Measurements from ENCODE around the gene SQOR. TPM values are rescaled to one million over a fixed set of nuclear protein-coding genes. Genes with fewer than 3 reads are reported as not detected.

Gene SQOR
- total RNA-seq (2021; ENCODE audit: unreplicated experiment) (17.6 TPM), Bru-seq, nascent RNA (percentile 43 among the genes with signal in this experiment), BruChase-seq, experiment 1, labeled RNA remaining after a 6-hour chase (percentile 44 among the genes with signal in this experiment), BruChase-seq, experiment 2, labeled RNA remaining after a 2-hour chase (percentile 36 among the genes with signal in this experiment)
- 17.7 and 20.7 TPM in 2 replicates for polyA plus RNA-seq (2012)
- long read RNA-seq, transcript SQOR-201 (10 exons, 2,003 nt): major isoform, 24 of 31 reads
- long read RNA-seq, partial matches to known transcripts: 3 of 31 reads
- long read RNA-seq, other reads (novel, unspliced or antisense): 4 of 31 reads

- H2AFZ ChIP-seq (ENCODE audit: low read depth, low read length, poor library complexity, severe bottlenecking): peak within 1 kb of the TSS; percentile 77
- no peaks in the 10 kb centered on the region for H3K9me3 ChIP-seq (ENCODE audit: control insufficient read depth in 1 of 2, insufficient read depth in 1 of 2, low read depth in 1 of 2, low read length in 2 of 2)
- H3K9me2 ChIP-seq (ENCODE audit: insufficient read depth): no peaks in the 10 kb centered on the region
- ChIA-PET POLR2A (no interaction called here), CTCF (interaction anchor here (0.7 to 2.4 kb wide), 6 partner anchors 14 to 177 kb away, joined by 3 to 8 read pairs (median 3); no protein-coding TSS in a partner anchor), RAD21 (ENCODE audit: low non-redundant PET in 1 of 2, low total read pairs in 2 of 2, uncharacterized antibody in 2 of 2, unreplicated experiment in 2 of 2) (no interaction called here)
- H3K79me2 ChIP-seq (ENCODE audit: insufficient read depth, low read length): no peaks in the 10 kb centered on the region
- H3K27ac ChIP-seq (ENCODE audit: low read depth, low read length): peak within 1 kb of the TSS; percentile 95
- H3K27me3 ChIP-seq (ENCODE audit: insufficient read depth, low read length): no peaks in the 10 kb centered on the region
- ATAC-seq (peak; percentile 83), DNase-seq (ENCODE audit: low read depth, low spot score) (peak; percentile 73)
- peak within 1 kb of the TSS; percentile 97 for H3K4me2 ChIP-seq (ENCODE audit: low read length)
- no peak for TF ChIP-seq EZH2 (IDR thresholded peaks at IDR 0.05)
- TF ChIP-seq ELF1 (IDR thresholded peaks at IDR 0.05; ENCODE audit: borderline replicate concordance, low read depth): peak; percentile 49
- peak; percentile 53 for TF ChIP-seq TCF7L2 (IDR thresholded peaks at IDR 0.05; ENCODE audit: borderline replicate concordance, extremely low read depth, insufficient read depth, insufficient read length)
- TF ChIP-seq POLR2AphosphoS5 (IDR thresholded peaks at IDR 0.05; ENCODE audit: low read depth, low read length): peak; percentile 85
- TF ChIP-seq MAX (IDR thresholded peaks at IDR 0.05): peak; percentile 44; the same call in 1 of the 2 replicates
- no peak; the same call in 1 of the 2 replicates for TF ChIP-seq FOSL1 (IDR thresholded peaks at IDR 0.05; ENCODE audit: low read depth)
- TF ChIP-seq ZFX (IDR thresholded peaks at IDR 0.05): 0 out of 2 replicates have a peak, but pooled peaks have one; percentile 35
- TF ChIP-seq CBX3 (IDR thresholded peaks at IDR 0.05; ENCODE audit: low read depth): peak; percentile 83
- peak; percentile 63 for TF ChIP-seq SIN3A (IDR thresholded peaks at IDR 0.05; ENCODE audit: low read depth)
- TF ChIP-seq JUND (IDR thresholded peaks at IDR 0.05): no peak
- peak; percentile 82 for TF ChIP-seq EGR1 (IDR thresholded peaks at IDR 0.05; ENCODE audit: low read depth)
- TF ChIP-seq CEBPB (IDR thresholded peaks at IDR 0.05; ENCODE audit: low read depth): peak; percentile 78
- TF ChIP-seq POLR2A (IDR thresholded peaks at IDR 0.05; ENCODE audit: borderline replicate concordance, extremely low read depth, insufficient read depth, insufficient read length): peak; percentile 28
- TSS peak; percentile 78 for BruUV-seq (replicated peaks)
- H3K4me1 ChIP-seq (ENCODE audit: control insufficient read depth in 1 of 2, insufficient read depth in 2 of 2, low read length in 2 of 2): peaks cover 12 to 37% of the 10 kb centered on the region in 2 experiments
- intact Hi-C loops (cut with micrococcal nuclease): no loop called here
- H3K4me3 ChIP-seq (replicated peaks in 1 of 2; ENCODE audit: low read depth in 1 of 2, low read length in 2 of 2): peak within 1 kb of the TSS; percentile 74 to 78
- H3K9ac ChIP-seq (ENCODE audit: low read length): peak within 1 kb of the TSS; percentile 68
- H4K20me1 ChIP-seq (ENCODE audit: insufficient read depth): no peaks in the 10 kb centered on the region
- H3K36me3 ChIP-seq (ENCODE audit: control insufficient read depth in 1 of 2, insufficient read depth in 2 of 2, low read length in 2 of 2): no peaks in the 10 kb centered on the region
Observed at GRCh38 chr15:45634432-45635190, at the start of gene SQOR. TSS of gene SQOR (plus strand) at chr15:45635029. CDS start at chr15:45658924, 23,895 bp downstream.
